HCT116 (cell line): ENCODE measurements around the gene GGCX. TPM values are rescaled to one million over a fixed set of nuclear protein-coding genes. Genes with fewer than 3 reads are reported as not detected.
A peak's percentile ranks its signal among the peaks of the same experiment; 100 is the strongest.

Experiments used
- ATAC-seq: fragments of 200-7000 bp; cut with Tn5 transposase; 2 replicates; pipeline ENCODE4 v1.9.1; 2020; ENCODE audit warnings: mild to moderate bottlenecking, moderate library complexity
- BruUV-seq: library from RNA; stranded (reverse); fragments of 400-500 nt; replicated peaks from 2 replicates; lab custom pipeline; 2021; lab: Mats Ljungman, UMichigan
- CTCF ChIA-PET: fragments of 300-600 bp; sonication (Branson Sonifier 250); formaldehyde crosslinking; loops from one replicate; lab custom pipeline; 2021; ENCODE audit warnings: antibody characterized with exemption; lab: Charles Lee
- POLR2A ChIA-PET: fragments of 300-600, 350-600 bp; sonication (Branson Sonifier 250); formaldehyde crosslinking; loops from one replicate; lab custom pipeline; 2021; ENCODE audit warnings: antibody characterized with exemption; lab: Charles Lee
- RAD21 ChIA-PET, 2 experiments: fragments of 300-600 bp; sonication (Branson Sonifier 250); formaldehyde crosslinking; loops; one replicate each; lab custom pipeline; 2023; ENCODE audit warnings: low total read pairs in 2 of 2; ENCODE audit not compliant: uncharacterized antibody in 2 of 2, unreplicated experiment in 2 of 2, low non-redundant PET in 1 of 2; lab: Charles Lee
- DNase-seq: peaks from one replicate; pipeline ENCODE4 v3.0.0-alpha.2; 2010; ENCODE audit warnings: low read depth, low spot score
- H2AFZ ChIP-seq: fragments of 200-600 bp; shearing (Covaris generic), sonication (generic); 2 replicates; pipeline ENCODE4 v1.6.1; 2017; ENCODE audit warnings: low read depth, mixed run types, mixed read lengths, antibody characterized with exemption, low read length; ENCODE audit not compliant: poor library complexity, severe bottlenecking
- H3K27ac ChIP-seq: 2 replicates; pipeline ENCODE4 v1.5.1; 2012; ENCODE audit warnings: low read depth, low read length
- H3K27me3 ChIP-seq: fragments of 200-600 bp; sonication (generic); 2 replicates; pipeline ENCODE4 v1.6.1; 2016; ENCODE audit warnings: mixed run types, low read length, mixed read lengths; ENCODE audit not compliant: insufficient read depth
- H3K36me3 ChIP-seq, 2 experiments: fragments of 200-500 bp in 1 of 2; fragments of 200-600 bp in 1 of 2; sonication (Bioruptor generic) in 1 of 2; sonication (generic) in 1 of 2; 2 replicates each; pipeline versions ENCODE4 v1.5.1 to v1.6.1; 2014 to 2016; ENCODE audit warnings: low read length in 2 of 2, inconsistent platforms in 1 of 2, mixed read lengths in 1 of 2, mixed run types in 1 of 2; ENCODE audit not compliant: insufficient read depth in 2 of 2, control insufficient read depth in 1 of 2
- H3K4me1 ChIP-seq, 2 experiments: fragments of 200-600 bp in 1 of 2; sonication (generic) in 1 of 2; 2 replicates each; pipeline versions ENCODE4 v1.5.1 to v1.6.1; 2012 to 2017; ENCODE audit warnings: low read length in 2 of 2, inconsistent platforms in 1 of 2, mild to moderate bottlenecking in 1 of 2, mixed read lengths in 1 of 2, mixed run types in 1 of 2, moderate library complexity in 1 of 2; ENCODE audit not compliant: insufficient read depth in 2 of 2, control insufficient read depth in 1 of 2
- H3K4me2 ChIP-seq: fragments of 200-600 bp; sonication (generic); 2 replicates; pipeline ENCODE4 v1.6.1; 2017; ENCODE audit warnings: mixed run types, low read length, mixed read lengths
- H3K4me3 ChIP-seq, 2 experiments: fragments of 200-600 bp in 1 of 2; sonication (generic) in 1 of 2; replicated peaks in 1 of 2; 2 replicates each; pipeline ENCODE4 v1.5.1; 2011 to 2016; ENCODE audit warnings: low read length in 2 of 2, control low read depth in 1 of 2, low read depth in 1 of 2, mild to moderate bottlenecking in 1 of 2, mixed read lengths in 1 of 2, mixed run types in 1 of 2
- H3K79me2 ChIP-seq: fragments of 200-600 bp; sonication (generic); 2 replicates; pipeline ENCODE4 v1.6.1; 2017; ENCODE audit warnings: mild to moderate bottlenecking, mixed run types, low read length, moderate library complexity, mixed read lengths; ENCODE audit not compliant: insufficient read depth
- H3K9ac ChIP-seq: fragments of 200-600 bp; sonication (generic); 2 replicates; pipeline ENCODE4 v1.6.1; 2016; ENCODE audit warnings: low read length, mixed read lengths
- H3K9me2 ChIP-seq: fragments of 200-600 bp; sonication (generic), shearing (Covaris generic); 2 replicates; pipeline ENCODE4 v1.6.1; 2017; ENCODE audit warnings: mixed run types, mild to moderate bottlenecking, moderate library complexity; ENCODE audit not compliant: insufficient read depth
- H3K9me3 ChIP-seq, 2 experiments: fragments of 200-500 bp in 1 of 2; fragments of 200-600 bp in 1 of 2; sonication (Bioruptor generic) in 1 of 2; sonication (generic) in 1 of 2; 2 replicates each; pipeline ENCODE4 v1.6.1; 2014 to 2017; ENCODE audit warnings: low read length in 2 of 2, mixed read lengths in 2 of 2, inconsistent platforms in 1 of 2, low read depth in 1 of 2, mild to moderate bottlenecking in 1 of 2, mixed run types in 1 of 2, moderate library complexity in 1 of 2; ENCODE audit not compliant: control insufficient read depth in 1 of 2, insufficient read depth in 1 of 2
- H4K20me1 ChIP-seq: fragments of 200-600 bp; sonication (generic), shearing (Covaris generic); 2 replicates; pipeline ENCODE4 v1.6.1; 2017; ENCODE audit warnings: mixed run types, mild to moderate bottlenecking, moderate library complexity; ENCODE audit not compliant: insufficient read depth
- CEBPB ChIP-seq: IDR thresholded peaks from 2 replicates; pipeline ENCODE4 v1.6.1; 2012; ENCODE audit warnings: low read depth
- CTCF ChIP-seq, 3 experiments: fragments of 200-600 bp in 1 of 3; sonication (generic) in 1 of 3; IDR thresholded peaks in 2 of 3; conservative IDR thresholded peaks in 1 of 3; 2 replicates each; pipeline ENCODE4 v1.5.1; 2012 to 2017; ENCODE audit warnings: low read depth in 2 of 3, low read length in 2 of 3, antibody characterized with exemption in 1 of 3, borderline replicate concordance in 1 of 3, control low read depth in 1 of 3, mild to moderate bottlenecking in 1 of 3, mixed read lengths in 1 of 3, mixed run types in 1 of 3, moderate library complexity in 1 of 3; ENCODE audit not compliant: insufficient read depth in 1 of 3
- EZH2 ChIP-seq: fragments of 200-600 bp; sonication (generic); IDR thresholded peaks from 2 replicates; pipeline ENCODE4 v1.6.1; 2017; ENCODE audit warnings: antibody characterized with exemption, mixed run types
- MAX ChIP-seq: IDR thresholded peaks from 2 replicates; pipeline ENCODE4 v1.6.1; 2012
- REST ChIP-seq: IDR thresholded peaks from 2 replicates; pipeline ENCODE4 v1.6.1; 2012; ENCODE audit warnings: low read depth
- SP1 ChIP-seq: IDR thresholded peaks from 2 replicates; pipeline ENCODE4 v1.6.1; 2012; ENCODE audit warnings: low read depth
- TCF7L2 ChIP-seq: IDR thresholded peaks from 2 replicates; pipeline ENCODE4 v1.7.0; 2011; ENCODE audit warnings: borderline replicate concordance, inconsistent platforms; ENCODE audit not compliant: insufficient read depth, insufficient read length; ENCODE audit errors: extremely low read depth
- intact Hi-C: fragments of 100-400 bp; cut with micrococcal nuclease; formaldehyde crosslinking; loops from 2 replicates; pipeline ENCODE4 v1.10.0; 2022
- total RNA-seq: library from RNA; stranded (reverse); gene quantifications from one replicate; pipeline ENCODE4 v1.2.1, GENCODE V29; 2021; ENCODE audit not compliant: unreplicated experiment

GGCX gene
- total RNA-seq, 1 experiment from 2014 or later = 43.5 TPM

DNA sequence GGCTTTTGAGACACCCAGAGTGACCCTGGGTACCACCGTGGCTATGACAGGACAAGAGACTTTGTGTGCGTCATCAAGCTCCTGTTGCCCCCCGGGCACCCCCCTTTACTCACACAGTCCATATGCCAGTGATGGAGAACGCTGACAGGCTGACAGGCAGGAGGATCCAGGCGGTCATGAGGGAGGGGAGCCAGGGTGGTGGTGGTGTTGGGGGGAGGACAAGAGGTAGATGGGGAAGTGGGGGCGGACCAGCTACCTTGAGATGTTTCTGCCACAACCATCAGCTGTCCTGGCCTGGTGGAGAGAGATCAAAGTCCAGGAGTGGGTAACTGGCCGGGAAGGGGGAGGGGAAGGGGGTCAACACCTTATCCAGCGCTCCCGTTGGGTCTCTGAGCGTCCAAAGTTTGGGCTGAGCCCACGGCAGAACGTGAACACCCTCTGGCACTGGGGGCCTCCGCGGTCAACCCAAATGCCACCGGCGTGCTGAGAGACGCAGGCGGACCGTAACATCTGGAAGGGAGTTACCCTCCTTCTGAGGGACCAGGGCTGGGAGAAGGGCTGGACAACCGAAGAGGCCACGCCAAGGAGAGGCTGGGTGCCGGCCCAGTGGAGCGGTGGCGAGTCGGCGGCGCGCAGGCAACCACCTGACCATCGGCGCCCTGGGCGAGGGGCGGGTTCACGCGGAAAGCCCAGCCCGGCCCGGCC lies 40.6 kb upstream of the GGCX start:
- Histone ChIP-seq H3K79me2 (peaks cover 3% of the 10 kb centered on the region), H3K4me1 (peaks cover 8 to 17% of the 10 kb centered on the region in 2 experiments), H4K20me1 (no peaks in the 10 kb centered on the region), H3K4me3 (peak overlapping the region; percentile 83 to 85), H3K9ac (peak overlapping the region; percentile 63), H3K4me2 (peak overlapping the region; percentile 93), H3K27ac (peak overlapping the region; percentile 64; the same call in 1 of the 2 replicates), H2AFZ (no peak overlapping the region), H3K9me3 (no peaks in the 10 kb centered on the region), H3K27me3 (no peaks in the 10 kb centered on the region), H3K36me3 (peaks cover 4 to 5% of the 10 kb centered on the region in 2 experiments; a peak in 3 of 4 replicates), H3K9me2 (no peaks in the 10 kb centered on the region)
- ChIA-PET CTCF (no interaction called here), RAD21 (no interaction called here), POLR2A (interaction anchor here (0.8 to 3.3 kb wide), 5 partner anchors 7 to 25 kb away, joined by 3 to 20 read pairs (median 4); partner anchors contain the start of genes C2orf68 and VAMP8)
- no TSS peak for BruUV-seq
- DNase-seq (no peak), ATAC-seq (peak; percentile 70)
- TF ChIP-seq TCF7L2 = peak; percentile 11
- no peak for TF ChIP-seq CEBPB
- no peak for TF ChIP-seq REST
- no peak for TF ChIP-seq CTCF (IDR thresholded peaks at IDR 0.05 in 2 of 3, conservative IDR thresholded peaks at IDR 0.05 in 1 of 3; ENCODE audit: borderline replicate concordance in 1 of 3, insufficient read depth in 1 of 3, low read depth in 2 of 3, low read length in 2 of 3)
- no peak for TF ChIP-seq SP1
- no peak for TF ChIP-seq MAX
- TF ChIP-seq EZH2 = no peak
- intact Hi-C loops = loop anchor here (5.0 kb wide), 1 partner anchor 190 kb away; the partner anchor contains the start of gene CAPG
